ENCODE data around the gene ST8SIA4. TPM values are rescaled to one million over a fixed set of nuclear protein-coding genes. Genes with fewer than 3 reads are reported as not detected.

Gene ST8SIA4
- total RNA-seq, 4 donors from 2014 or later, result 1.1 to 27.2 (median 3.0) TPM

- DNase-seq, result no peak
- Histone ChIP-seq H3K27me3 (no peaks in the 10 kb centered on the region), H3K9me3 (no peaks in the 10 kb centered on the region), H3K36me3 (no peaks in the 10 kb centered on the region), H3K4me3 (no peak overlapping the region), H3K4me1 (peaks cover 0 to 7% (median 3%) of the 10 kb centered on the region in 4 donors), H3K27ac (no peak overlapping the region)
- TF ChIP-seq, protein P1, sequence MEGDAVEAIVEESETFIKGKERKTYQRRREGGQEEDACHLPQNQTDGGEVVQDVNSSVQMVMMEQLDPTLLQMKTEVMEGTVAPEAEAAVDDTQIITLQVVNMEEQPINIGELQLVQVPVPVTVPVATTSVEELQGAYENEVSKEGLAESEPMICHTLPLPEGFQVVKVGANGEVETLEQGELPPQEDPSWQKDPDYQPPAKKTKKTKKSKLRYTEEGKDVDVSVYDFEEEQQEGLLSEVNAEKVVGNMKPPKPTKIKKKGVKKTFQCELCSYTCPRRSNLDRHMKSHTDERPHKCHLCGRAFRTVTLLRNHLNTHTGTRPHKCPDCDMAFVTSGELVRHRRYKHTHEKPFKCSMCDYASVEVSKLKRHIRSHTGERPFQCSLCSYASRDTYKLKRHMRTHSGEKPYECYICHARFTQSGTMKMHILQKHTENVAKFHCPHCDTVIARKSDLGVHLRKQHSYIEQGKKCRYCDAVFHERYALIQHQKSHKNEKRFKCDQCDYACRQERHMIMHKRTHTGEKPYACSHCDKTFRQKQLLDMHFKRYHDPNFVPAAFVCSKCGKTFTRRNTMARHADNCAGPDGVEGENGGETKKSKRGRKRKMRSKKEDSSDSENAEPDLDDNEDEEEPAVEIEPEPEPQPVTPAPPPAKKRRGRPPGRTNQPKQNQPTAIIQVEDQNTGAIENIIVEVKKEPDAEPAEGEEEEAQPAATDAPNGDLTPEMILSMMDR (IDR thresholded peaks at IDR 0.05), result no peak
- TF ChIP-seq POLR2A (IDR thresholded peaks at IDR 0.05), result no peak
Measured at GRCh38 chr5:100775533-100775855, 127.6 kb downstream of the ST8SIA4 start.

DNA sequence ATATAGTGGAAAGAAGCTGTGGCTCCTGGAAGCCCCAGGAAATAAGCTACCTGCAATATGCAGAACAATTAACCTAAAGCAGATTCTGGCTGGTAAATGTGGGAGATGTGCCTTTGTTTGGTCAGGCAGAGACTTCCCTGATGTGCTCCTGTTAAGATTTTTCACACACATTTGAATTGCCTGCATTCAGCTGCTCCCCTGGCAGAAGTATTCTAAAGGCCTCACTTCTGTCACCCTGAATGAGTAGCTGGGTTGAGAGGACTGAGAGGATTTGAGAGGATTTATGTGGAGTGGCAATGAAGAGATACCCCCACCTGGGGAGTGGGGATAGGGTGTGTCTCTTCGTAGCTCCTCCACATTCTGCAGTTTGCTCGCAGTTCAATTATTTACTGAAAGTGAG is 130.5 kb downstream of the ST8SIA4 start:
- Histone ChIP-seq H3K27ac (no peak overlapping the region), H3K9me3 (no peaks in the 10 kb centered on the region), H3K4me3 (no peak overlapping the region), H3K36me3 (no peaks in the 10 kb centered on the region), H3K4me1 (peaks cover 0 to 1% (median under 1%) of the 10 kb centered on the region in 4 donors), H3K27me3 (no peaks in the 10 kb centered on the region)
- TF ChIP-seq, protein P1 (IDR thresholded peaks at IDR 0.05), result no peak
- TF ChIP-seq POLR2A (IDR thresholded peaks at IDR 0.05), result no peak
- no peak for DNase-seq

DNA sequence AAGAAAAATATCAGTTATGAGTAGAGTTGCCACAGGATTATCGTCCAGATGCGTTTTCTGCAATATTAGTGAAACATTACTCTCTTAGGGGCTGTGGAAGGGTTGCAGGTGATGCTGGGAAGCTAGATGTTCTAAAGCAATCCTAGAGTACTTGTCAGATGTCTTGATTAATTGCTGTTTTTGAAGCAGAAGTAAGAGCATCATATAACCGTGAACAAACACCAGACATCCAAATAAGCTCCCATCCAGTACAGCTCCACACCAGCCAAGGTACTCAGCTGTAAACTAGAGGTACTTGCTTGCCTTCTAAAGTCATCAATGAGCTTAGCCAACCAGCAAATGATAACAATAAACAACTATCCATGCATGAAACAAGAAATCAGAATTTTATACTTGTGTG is 131.1 kb downstream of the ST8SIA4 start:
- Histone ChIP-seq H3K27ac (no peak overlapping the region), H3K36me3 (no peaks in the 10 kb centered on the region), H3K4me3 (no peak overlapping the region), H3K4me1 (no peaks in the 10 kb centered on the region), H3K9me3 (no peaks in the 10 kb centered on the region), H3K27me3 (no peaks in the 10 kb centered on the region)
- TF ChIP-seq POLR2A (IDR thresholded peaks at IDR 0.05), result no peak
- TF ChIP-seq, protein P1 (IDR thresholded peaks at IDR 0.05), result no peak
- DNase-seq, result no peak

DNA sequence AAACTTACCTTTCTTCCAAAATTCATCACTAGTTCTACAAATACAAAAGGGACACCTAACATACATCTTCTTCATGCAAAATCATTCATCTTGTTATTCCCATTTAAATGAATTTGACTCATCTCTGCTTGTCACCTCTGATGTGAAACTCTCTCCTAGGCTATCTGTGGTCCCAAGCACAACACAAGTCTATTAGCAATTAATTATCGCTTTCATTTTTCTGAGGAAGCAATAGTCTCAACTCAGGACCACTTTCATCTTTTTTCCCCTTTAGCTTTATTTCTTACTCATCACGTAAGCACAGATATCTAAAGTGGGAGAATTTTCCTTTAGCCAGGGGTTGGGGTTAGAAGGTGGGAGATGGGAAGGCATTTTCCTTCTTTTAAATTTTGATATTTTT is 131.9 kb downstream of the ST8SIA4 start:
- Histone ChIP-seq H3K9me3 (no peaks in the 10 kb centered on the region), H3K4me1 (no peaks in the 10 kb centered on the region), H3K36me3 (no peaks in the 10 kb centered on the region), H3K27ac (no peak overlapping the region), H3K4me3 (no peak overlapping the region), H3K27me3 (no peaks in the 10 kb centered on the region)
- DNase-seq, result no peak
- TF ChIP-seq, protein P1 (IDR thresholded peaks at IDR 0.05), result no peak
- no peak for TF ChIP-seq POLR2A (IDR thresholded peaks at IDR 0.05)

GRCh38 chr5:100768221-100768620 is 134.9 kb downstream of the ST8SIA4 start:
- DNase-seq, result no peak
- Histone ChIP-seq H3K36me3 (no peaks in the 10 kb centered on the region), H3K9me3 (no peaks in the 10 kb centered on the region), H3K27ac (no peak overlapping the region), H3K4me1 (no peaks in the 10 kb centered on the region), H3K27me3 (no peaks in the 10 kb centered on the region), H3K4me3 (no peak overlapping the region)
- TF ChIP-seq, protein P1 (IDR thresholded peaks at IDR 0.05), result no peak
- no peak for TF ChIP-seq POLR2A (IDR thresholded peaks at IDR 0.05)

DNA sequence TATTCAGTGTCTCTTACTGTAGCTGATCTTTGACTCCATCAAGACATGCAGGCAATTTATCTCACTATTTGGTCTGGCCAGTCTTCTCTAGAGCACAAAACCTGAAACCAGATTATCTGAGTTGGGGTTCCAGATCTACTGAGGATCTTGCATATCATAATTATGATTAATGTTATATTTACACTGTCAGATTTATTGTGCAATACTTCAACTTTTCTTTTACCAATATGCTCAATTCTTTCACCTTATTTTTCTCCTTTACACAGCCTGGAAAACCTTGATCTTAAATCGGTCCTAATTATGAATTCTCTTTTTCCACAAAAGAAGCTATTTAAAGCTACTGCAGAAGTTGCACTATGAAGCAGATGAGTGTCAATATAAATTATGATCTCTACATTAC is 140.1 kb downstream of the ST8SIA4 start:
- H3K36me3 ChIP-seq, result no peaks in the 10 kb centered on the region
- no peak for DNase-seq
- no peak overlapping the region for H3K4me3 ChIP-seq
- no peak for TF ChIP-seq POLR2A (IDR thresholded peaks at IDR 0.05)
- TF ChIP-seq, protein P1 (IDR thresholded peaks at IDR 0.05), result no peak
- H3K27ac ChIP-seq, result no peak overlapping the region
- H3K4me1 ChIP-seq, result no peaks in the 10 kb centered on the region
- H3K27me3 ChIP-seq, result no peaks in the 10 kb centered on the region
- H3K9me3 ChIP-seq, result no peaks in the 10 kb centered on the region
